GM12878 (cell line): ENCODE measurements around the gene DVL2. TPM values are rescaled to one million over a fixed set of nuclear protein-coding genes. Genes with fewer than 3 reads are reported as not detected.

Source experiments
- ATAC-seq: fragments of 200-7000 bp; cut with Tn5 transposase; 3 replicates; pipeline ENCODE4 v1.9.1; 2020; ENCODE audit warnings: mild to moderate bottlenecking, moderate library complexity
- BruUV-seq: library from RNA; stranded (reverse); fragments of 400-500 nt; replicated peaks from 2 replicates; lab custom pipeline; 2021; lab: Mats Ljungman, UMichigan
- CTCF ChIA-PET: fragments of 300-600 bp; sonication (Branson Sonifier 250); formaldehyde crosslinking; extraction: SDS; loops from one replicate; lab custom pipeline; 2021; ENCODE audit warnings: inconsistent platforms; lab: Yijun Ruan, JAX
- POLR2A ChIA-PET: fragments of 350-600 bp; formaldehyde crosslinking; extraction: SDS; loops from one replicate; lab custom pipeline; 2021; ENCODE audit warnings: inconsistent platforms; lab: Charles Lee
- RAD21 ChIA-PET: fragments of 300-600 bp; sonication (Branson Sonifier 250); formaldehyde crosslinking; loops from one replicate; lab custom pipeline; 2023; ENCODE audit warnings: antibody characterized with exemption; ENCODE audit not compliant: unreplicated experiment; lab: Charles Lee
- SMC1A ChIA-PET: fragments of 300-600 bp; sonication (Branson Sonifier 250); formaldehyde crosslinking; loops from one replicate; lab custom pipeline; 2023; ENCODE audit not compliant: unreplicated experiment, uncharacterized antibody; lab: Charles Lee
- DNase-seq: peaks from one replicate; pipeline ENCODE4 v3.0.0-alpha.2; 2011; ENCODE audit warnings: low read depth, low spot score
- FAIRE-seq: peaks from 3 replicates; lab custom pipeline; 2011; peaks lifted over from hg19 to GRCh38; lab: Jason Lieb, UNC
- H2AFZ ChIP-seq: 2 replicates; pipeline ENCODE4 v1.6.0; 2011; ENCODE audit warnings: low read depth, low read length, control low read depth; ENCODE audit not compliant: control insufficient read depth
- H3K27ac ChIP-seq: 2 replicates; pipeline ENCODE4 v1.5.1; 2011; ENCODE audit warnings: control low read depth; ENCODE audit not compliant: control insufficient read depth, insufficient read depth
- H3K27me3 ChIP-seq, 2 experiments: replicated peaks in 1 of 2; 2 replicates each; pipeline versions ENCODE4 v1.6.0 to v1.6.1; 2011; ENCODE audit warnings: low read length in 1 of 2; ENCODE audit not compliant: control insufficient read depth in 2 of 2, insufficient read depth in 2 of 2
- H3K36me3 ChIP-seq, 2 experiments: 2 replicates each; pipeline ENCODE4 v1.5.1; 2011; ENCODE audit warnings: low read length in 1 of 2; ENCODE audit not compliant: control insufficient read depth in 2 of 2, insufficient read depth in 2 of 2
- H3K4me1 ChIP-seq: 2 replicates; pipeline ENCODE4 v1.6.1; 2011; ENCODE audit warnings: mild to moderate bottlenecking, low read length, moderate library complexity, mixed read lengths; ENCODE audit not compliant: control insufficient read depth, insufficient read depth
- H3K4me2 ChIP-seq: 2 replicates; pipeline ENCODE4 v1.6.0; 2011; ENCODE audit warnings: control low read depth; ENCODE audit not compliant: control insufficient read depth, insufficient read depth
- H3K4me3 ChIP-seq: fragments of 200-600 bp; sonication (generic); 2 replicates; pipeline ENCODE4 v1.5.1; 2016
- H3K79me2 ChIP-seq: 2 replicates; pipeline ENCODE4 v1.6.0; 2011; ENCODE audit warnings: low read length; ENCODE audit not compliant: control insufficient read depth, insufficient read depth
- H3K9ac ChIP-seq: 2 replicates; pipeline ENCODE4 v1.8.0; 2011; ENCODE audit warnings: low read length, control low read depth, mixed read lengths; ENCODE audit not compliant: control insufficient read depth, insufficient read depth
- H3K9me3 ChIP-seq: replicated peaks from 3 replicates; pipeline ENCODE4 v1.5.1; 2011; ENCODE audit warnings: mild to moderate bottlenecking, low read length; ENCODE audit not compliant: control insufficient read depth, insufficient read depth
- H4K20me1 ChIP-seq: 2 replicates; pipeline ENCODE4 v1.6.0; 2011; ENCODE audit not compliant: control insufficient read depth, insufficient read depth
- IKZF2 ChIP-seq, 2 experiments: fragments of 450-650 bp; IDR thresholded peaks; 2 replicates each; pipeline ENCODE4 v1.6.1; 2017; ENCODE audit warnings: mild to moderate bottlenecking in 2 of 2, moderate library complexity in 2 of 2
- ZBTB33 ChIP-seq: fragments of 450-650 bp; IDR thresholded peaks from 2 replicates; pipeline ENCODE4 v1.6.1; 2017; ENCODE audit warnings: mild to moderate bottlenecking
- WGBS: methylation state at CpG from one replicate; pipeline ENCODE4 v1.1.6; 2016; ENCODE audit warnings: low lambda C conversion rate; ENCODE audit not compliant: insufficient replicate concordance, insufficient coverage; ENCODE audit errors: missing lambda C conversion rate; 5-methylcytosine and 5-hydroxymethylcytosine counted together
- in situ Hi-C: fragments of 300-500 bp; cut with MboI; formaldehyde crosslinking; loops from 9 replicates; pipeline ENCODE4 v1.14.3; 2018; ENCODE audit warnings: mixed read lengths
- intact Hi-C: fragments of 100-400 bp; cut with micrococcal nuclease; formaldehyde crosslinking; loops from one replicate; pipeline ENCODE4 v1.14.2; 2022; ENCODE audit not compliant: unreplicated experiment
- polyA plus RNA-seq, 11 experiments: library from polyadenylated mRNA; depleted of rRNA in 4 of 11; unstranded in 6 of 11; stranded (reverse) in 5 of 11; fragments of >200 nt; fragmentation: Nextera tagmentation in 4 of 11; fragmentation: Illumina TruSeq in 1 of 11; extraction: Ambion mirVana in 4 of 11; extraction: Trizol in 1 of 11; gene quantifications; 1 replicate in 1 of 11; 2 replicates in 10 of 11; pipeline versions ENCODE4 v1.2.1 to v1.2.3, GENCODE V29; 2011 to 2016; ENCODE audit warnings: inconsistent platforms in 2 of 11, missing spikeins in 2 of 11, low read depth in 1 of 11
- total RNA-seq, 4 experiments: library from RNA; depleted of rRNA in 3 of 4; stranded (reverse); fragments of >200 nt in 3 of 4; fragmentation: Illumina TruSeq in 1 of 4; extraction: Trizol in 1 of 4; gene quantifications; 2 replicates each; pipeline versions ENCODE4 v1.2.1 to v1.2.3, GENCODE V29; 2013 to 2021

Gene DVL2
- total and polyA plus RNA-seq, 10 of the 15 experiments (the other 5 are each of a cell fraction or from before 2014, with no cell fraction given), result 0.97 to 44.8 (median 23.2) TPM

- no peak for FAIRE-seq
- Histone ChIP-seq H2AFZ (no peak overlapping the region), H3K9me3 (no peaks in the 10 kb centered on the region), H4K20me1 (no peaks in the 10 kb centered on the region), H3K27me3 (no peaks in the 10 kb centered on the region), H3K79me2 (no peaks in the 10 kb centered on the region), H3K4me3 (no peak overlapping the region), H3K9ac (no peak overlapping the region), H3K36me3 (no peaks in the 10 kb centered on the region), H3K4me1 (peaks cover 6% of the 10 kb centered on the region; the same call in 1 of the 2 replicates), H3K27ac (no peak overlapping the region), H3K4me2 (no peak overlapping the region)
- BruUV-seq, result no TSS peak
- ChIA-PET CTCF (interaction anchor here (2.0 kb wide), 1 partner anchor 13 kb away, joined by 7 read pairs; the partner anchor contains the start of genes ACADVL and DLG4), SMC1A (no interaction called here), RAD21 (no interaction called here), POLR2A (no interaction called here)
- TF ChIP-seq IKZF2 (IDR thresholded peaks at IDR 0.05) (no peak), ZBTB33 (0 out of 2 replicates have a peak, but pooled peaks have one; percentile 21)
- no peak for ATAC-seq
- in situ Hi-C loops, result no loop called here
- WGBS, result 71% methylated on average over 16 of the region's 24 CpGs
- intact Hi-C loops, result no loop called here
- DNase-seq, result no peak
Measured at GRCh38 chr17:7207120-7208001, 27.0 kb downstream of the DVL2 start.
